WTC11 (cell line): ENCODE results near the gene GLUL. TPM values are rescaled to one million over a fixed set of nuclear protein-coding genes. Genes with fewer than 3 reads are reported as not detected.

ENCODE experiments used
- ATAC-seq: fragments of 200-7000 bp; cut with Tn5 transposase; 2 replicates; pipeline ENCODE4 v1.10.0; 2021; ENCODE audit warnings: mild to moderate bottlenecking, moderate library complexity
- CTCF ChIA-PET: fragments of 300-600 bp; sonication (Branson Sonifier 250); formaldehyde crosslinking; loops from one replicate; lab custom pipeline; 2021; ENCODE audit warnings: antibody characterized with exemption; lab: Charles Lee
- POLR2A ChIA-PET: fragments of 350-600 bp; sonication (Branson Sonifier 250); formaldehyde crosslinking; loops from one replicate; lab custom pipeline; 2021; ENCODE audit warnings: antibody characterized with exemption; lab: Charles Lee
- DNase-seq: peaks from one replicate; pipeline ENCODE4 v3.0.0; 2021; ENCODE audit warnings: low spot score
- H3K27ac Mint-ChIP-seq: 2 replicates; pipeline ENCODE4 v1.8.0; 2021; ENCODE audit warnings: mixed read lengths
- H3K27me3 Mint-ChIP-seq: 2 replicates; pipeline ENCODE4 v1.8.0; 2021; ENCODE audit warnings: low read depth, mild to moderate bottlenecking, moderate library complexity, mixed read lengths
- H3K36me3 Mint-ChIP-seq: 2 replicates; pipeline ENCODE4 v1.8.0; 2021; ENCODE audit warnings: mixed read lengths
- H3K4me1 Mint-ChIP-seq: 2 replicates; pipeline ENCODE4 v1.8.0; 2022; ENCODE audit warnings: mixed read lengths
- H3K4me3 Mint-ChIP-seq: 2 replicates; pipeline ENCODE4 v1.8.0; 2021; ENCODE audit warnings: mild to moderate bottlenecking, moderate library complexity, mixed read lengths
- H3K9me3 Mint-ChIP-seq: 2 replicates; pipeline ENCODE4 v1.8.0; 2021; ENCODE audit warnings: mixed read lengths
- AFF4 ChIP-seq: sonication (generic); formaldehyde crosslinking; IDR thresholded peaks from 2 replicates; pipeline ENCODE4 v1.8.1; 2023; ENCODE audit warnings: mild to moderate bottlenecking, missing genetic modification reagents, borderline replicate concordance
- ATF3 ChIP-seq: sonication (generic); formaldehyde crosslinking; conservative IDR thresholded peaks from 2 replicates; pipeline ENCODE4 v1.8.1; 2022; ENCODE audit warnings: mild to moderate bottlenecking, missing genetic modification reagents
- CREB1 ChIP-seq: sonication (generic); formaldehyde crosslinking; IDR thresholded peaks from 2 replicates; pipeline ENCODE4 v1.8.0; 2023; ENCODE audit warnings: mild to moderate bottlenecking, missing genetic modification reagents
- E2F5 ChIP-seq: sonication (generic); formaldehyde crosslinking; IDR thresholded peaks from 2 replicates; pipeline ENCODE4 v1.8.1; 2022; ENCODE audit warnings: mild to moderate bottlenecking, moderate library complexity, missing genetic modification reagents
- ESRRA ChIP-seq: sonication (generic); formaldehyde crosslinking; IDR thresholded peaks from 2 replicates; pipeline ENCODE4 v1.8.1; 2022; ENCODE audit warnings: mild to moderate bottlenecking, missing genetic modification reagents, borderline replicate concordance
- GTF2I ChIP-seq: fragments of 250-450 bp; sonication (Bioruptor Pico); conservative IDR thresholded peaks from 2 replicates; pipeline ENCODE4 v1.4.0; 2021; ENCODE audit warnings: mild to moderate bottlenecking
- OVOL2 ChIP-seq: fragments of 250-450 bp; sonication (Bioruptor Pico); IDR thresholded peaks from 2 replicates; pipeline ENCODE4 v1.9.0; 2021; ENCODE audit warnings: mild to moderate bottlenecking, borderline replicate concordance
- PRRX2 ChIP-seq: fragments of 250-450 bp; sonication (Bioruptor Pico); IDR thresholded peaks from 2 replicates; pipeline ENCODE4 v1.8.0; 2021; ENCODE audit warnings: mild to moderate bottlenecking
- RORB ChIP-seq: fragments of 250-450 bp; sonication (Bioruptor Pico); IDR thresholded peaks from 2 replicates; pipeline ENCODE4 v1.9.0; 2021; ENCODE audit warnings: mild to moderate bottlenecking
- ZNF219 ChIP-seq: sonication (generic); formaldehyde crosslinking; IDR thresholded peaks from 2 replicates; pipeline ENCODE4 v1.8.0; 2023; ENCODE audit warnings: missing genetic modification reagents, mild to moderate bottlenecking, borderline replicate concordance
- ZNF396 ChIP-seq: fragments of 250-450 bp; sonication (Bioruptor Pico); IDR thresholded peaks from 2 replicates; pipeline ENCODE4 v1.8.0; 2021; ENCODE audit warnings: mild to moderate bottlenecking, moderate library complexity, borderline replicate concordance
- ZNF532 ChIP-seq: fragments of 250-450 bp; sonication (Bioruptor Pico); IDR thresholded peaks from 2 replicates; pipeline ENCODE4 v1.9.0; 2021; ENCODE audit warnings: mild to moderate bottlenecking, borderline replicate concordance
- total RNA-seq: library from RNA; stranded (reverse); gene quantifications from 3 replicates; pipeline ENCODE4 v1.2.3, GENCODE V29; 2021
- TF ChIP-seq, protein P1 (sequence below): sonication (generic); formaldehyde crosslinking; IDR thresholded peaks from 2 replicates; pipeline ENCODE4 v1.8.1; 2023; ENCODE audit warnings: mild to moderate bottlenecking, missing genetic modification reagents
- TF ChIP-seq, protein P2 (sequence below): fragments of 250-450 bp; sonication (Bioruptor Pico); IDR thresholded peaks from 2 replicates; pipeline ENCODE4 v1.9.0; 2021; ENCODE audit warnings: mild to moderate bottlenecking

The GLUL gene
- total RNA-seq, 1 experiment from 2014 or later = 240 TPM

DNA sequence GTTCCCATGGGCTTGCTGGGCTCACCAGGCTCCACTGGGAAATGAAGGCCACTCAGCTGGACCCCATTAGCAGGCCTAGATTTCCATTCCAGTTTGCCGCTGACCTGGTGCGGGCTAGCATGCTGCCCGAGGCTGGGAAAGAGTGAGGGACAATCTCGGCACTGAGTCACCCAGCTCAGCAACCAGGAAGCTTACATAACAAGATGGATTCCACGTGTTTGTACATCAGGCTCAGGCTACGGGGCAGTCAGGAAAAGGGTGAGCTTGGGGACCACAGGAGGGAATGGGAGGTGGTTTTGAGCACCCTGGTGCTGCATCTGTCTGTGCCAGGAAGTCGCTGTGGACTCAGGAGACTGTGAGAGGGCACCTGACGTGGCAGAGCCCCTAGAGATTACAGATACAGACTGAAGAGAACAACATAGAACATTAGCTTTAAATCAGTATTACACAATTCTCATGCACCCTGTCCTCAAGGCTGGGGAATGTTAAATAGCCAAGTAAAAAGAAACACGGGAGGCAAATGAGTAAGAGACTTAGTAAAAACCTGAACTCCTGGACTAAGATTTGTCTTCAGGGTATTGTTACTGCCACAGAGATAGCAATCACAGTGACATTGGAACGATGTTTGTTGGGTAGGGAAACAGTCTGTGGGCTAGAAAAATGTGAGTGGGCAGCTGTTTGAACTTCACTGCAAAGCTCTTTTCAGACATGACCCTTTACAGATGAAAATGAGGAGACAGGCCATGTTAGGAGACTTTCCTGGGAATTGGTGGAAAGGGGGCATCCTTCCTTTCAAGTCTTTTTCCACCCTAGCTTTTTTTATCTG lies 51.1 kb downstream of the GLUL start (continued):
- no peak for TF ChIP-seq ESRRA (CRISPR knock-in tag)
- TF ChIP-seq, all 79 proteins: peak for 0

DNA sequence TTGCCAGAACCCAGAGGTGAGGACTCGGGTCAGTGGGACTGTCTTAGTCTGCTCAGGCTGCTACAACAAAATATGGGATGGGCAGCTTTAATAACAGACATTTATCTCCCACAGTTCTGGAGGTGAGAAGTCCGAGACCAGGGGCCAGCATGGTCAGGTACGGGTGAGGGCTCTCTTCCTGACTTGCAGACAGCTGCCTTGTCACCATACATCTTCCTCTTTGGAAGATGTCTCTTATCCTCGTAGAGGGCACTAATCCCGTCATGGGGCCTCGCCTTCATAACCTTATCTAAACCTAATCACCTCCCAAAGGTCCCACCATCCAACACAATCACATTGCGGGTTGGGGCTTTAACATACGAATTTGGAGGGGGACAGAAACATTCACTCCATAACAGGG lies 51.9 kb downstream of the GLUL start:
- ATAC-seq (no peak), DNase-seq (no peak)
- H3K27ac Mint-ChIP-seq = no peak overlapping the region
- no peaks in the 10 kb centered on the region for H3K9me3 Mint-ChIP-seq
- ChIA-PET POLR2A (no interaction called here), CTCF (interaction anchor here (1.0 kb wide), 1 partner anchor 197 kb away, joined by 4 read pairs; no protein-coding TSS in a partner anchor)
- peaks cover 8% of the 10 kb centered on the region for H3K4me1 Mint-ChIP-seq
- TF ChIP-seq, protein P1, sequence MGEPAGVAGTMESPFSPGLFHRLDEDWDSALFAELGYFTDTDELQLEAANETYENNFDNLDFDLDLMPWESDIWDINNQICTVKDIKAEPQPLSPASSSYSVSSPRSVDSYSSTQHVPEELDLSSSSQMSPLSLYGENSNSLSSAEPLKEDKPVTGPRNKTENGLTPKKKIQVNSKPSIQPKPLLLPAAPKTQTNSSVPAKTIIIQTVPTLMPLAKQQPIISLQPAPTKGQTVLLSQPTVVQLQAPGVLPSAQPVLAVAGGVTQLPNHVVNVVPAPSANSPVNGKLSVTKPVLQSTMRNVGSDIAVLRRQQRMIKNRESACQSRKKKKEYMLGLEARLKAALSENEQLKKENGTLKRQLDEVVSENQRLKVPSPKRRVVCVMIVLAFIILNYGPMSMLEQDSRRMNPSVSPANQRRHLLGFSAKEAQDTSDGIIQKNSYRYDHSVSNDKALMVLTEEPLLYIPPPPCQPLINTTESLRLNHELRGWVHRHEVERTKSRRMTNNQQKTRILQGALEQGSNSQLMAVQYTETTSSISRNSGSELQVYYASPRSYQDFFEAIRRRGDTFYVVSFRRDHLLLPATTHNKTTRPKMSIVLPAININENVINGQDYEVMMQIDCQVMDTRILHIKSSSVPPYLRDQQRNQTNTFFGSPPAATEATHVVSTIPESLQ = no peak
- TF ChIP-seq PRRX2 (CRISPR knock-in tag) = no peak
- no peak for TF ChIP-seq AFF4 (CRISPR knock-in tag)
- TF ChIP-seq OVOL2 = no peak
- no peak for TF ChIP-seq ZNF532 (CRISPR knock-in tag)
- TF ChIP-seq ATF3 (CRISPR knock-in tag) = no peak
- H3K36me3 Mint-ChIP-seq = no peaks in the 10 kb centered on the region
- peaks cover 1% of the 10 kb centered on the region; the same call in 1 of the 2 replicates for H3K27me3 Mint-ChIP-seq
- H3K4me3 Mint-ChIP-seq = no peak overlapping the region

- no peaks in the 10 kb centered on the region for H3K9me3 Mint-ChIP-seq
- ChIA-PET POLR2A (no interaction called here), CTCF (interaction anchor here (1.0 kb wide), 1 partner anchor 196 kb away, joined by 4 read pairs; no protein-coding TSS in a partner anchor)
- H3K27me3 Mint-ChIP-seq = peaks cover 2% of the 10 kb centered on the region; the same call in 1 of the 2 replicates
- no peak for ATAC-seq
- DNase-seq = no peak
- peaks cover 12% of the 10 kb centered on the region for H3K4me1 Mint-ChIP-seq
- H3K4me3 Mint-ChIP-seq = no peak overlapping the region
- no peak overlapping the region for H3K27ac Mint-ChIP-seq
- H3K36me3 Mint-ChIP-seq = no peaks in the 10 kb centered on the region
- no peak for TF ChIP-seq E2F5 (CRISPR knock-in tag)
- no peak for TF ChIP-seq ZNF396
- TF ChIP-seq, protein P2, sequence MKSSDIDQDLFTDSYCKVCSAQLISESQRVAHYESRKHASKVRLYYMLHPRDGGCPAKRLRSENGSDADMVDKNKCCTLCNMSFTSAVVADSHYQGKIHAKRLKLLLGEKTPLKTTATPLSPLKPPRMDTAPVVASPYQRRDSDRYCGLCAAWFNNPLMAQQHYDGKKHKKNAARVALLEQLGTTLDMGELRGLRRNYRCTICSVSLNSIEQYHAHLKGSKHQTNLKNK (CRISPR knock-in tag) = no peak
- no peak for TF ChIP-seq GTF2I (CRISPR knock-in tag)
- TF ChIP-seq ZNF532 (CRISPR knock-in tag) = no peak
- TF ChIP-seq OVOL2 = no peak
- TF ChIP-seq RORB (CRISPR knock-in tag) = no peak
- no peak for TF ChIP-seq ZNF219 (CRISPR knock-in tag)
- TF ChIP-seq CREB1 = no peak
Measured at GRCh38 chr1:182338806-182339370, 52.7 kb downstream of the GLUL start.
